Tibial nerve (tissue), 4 donors: Measurements from ENCODE around the gene TEKT5. TPM values are rescaled to one million over a fixed set of nuclear protein-coding genes. Genes with fewer than 3 reads are reported as not detected.
"Not testable (repeated sequence)": the region's sequence is repeated elsewhere in the genome, so short reads cannot be mapped to it uniquely, and the experiment has no call there.

ENCODE experiments used
- DNase-seq, 2 donors: peaks; one replicate each; pipeline ENCODE4 v3.0.0-alpha.2; 2019; ENCODE audit warnings: low spot score in 2 of 2
- H3K27ac ChIP-seq, 4 donors: fragments of 200-600 bp; sonication (generic) in 3 of 4; one replicate each; pipeline ENCODE4 v1.5.1; 2017 to 2019; ENCODE audit warnings: mild to moderate bottlenecking in 1 of 4
- H3K27me3 ChIP-seq, 2 donors: fragments of 200-600 bp; sonication (generic) in 1 of 2; one replicate each; pipeline versions ENCODE4 v1.5.1 to v1.6.0; 2017 to 2019
- H3K36me3 ChIP-seq, 3 donors: fragments of 200-600 bp; sonication (generic); one replicate each; pipeline ENCODE4 v1.5.1; 2018 to 2019
- H3K4me1 ChIP-seq, 4 donors: fragments of 200-600 bp; sonication (generic) in 3 of 4; one replicate each; pipeline ENCODE4 v1.5.1; 2017 to 2019
- H3K4me3 ChIP-seq, 4 donors: fragments of 200-600 bp; sonication (generic) in 3 of 4; one replicate each; pipeline ENCODE4 v1.5.1; 2017 to 2019; ENCODE audit warnings: mild to moderate bottlenecking in 1 of 4, moderate library complexity in 1 of 4
- H3K9me3 ChIP-seq, 4 donors: fragments of 200-600 bp; sonication (generic) in 3 of 4; one replicate each; pipeline ENCODE4 v1.5.1; 2017 to 2019
- CTCF ChIP-seq, 5 experiments: fragments of 200-600 bp in 3 of 5; fragments of 450-650 bp in 2 of 5; sonication (generic) in 3 of 5; IDR thresholded peaks; one replicate each; pipeline ENCODE4 v1.5.1; 2016 to 2019; ENCODE audit warnings: antibody characterized with exemption in 5 of 5, mild to moderate bottlenecking in 3 of 5, moderate library complexity in 2 of 5
- EP300 ChIP-seq, 2 donors: sonication (generic); formaldehyde crosslinking; IDR thresholded peaks; one replicate each; pipeline ENCODE4 v1.6.1; 2017; ENCODE audit warnings: antibody characterized with exemption in 2 of 2, mild to moderate bottlenecking in 1 of 2
- POLR2A ChIP-seq, 2 donors: fragments of 450-650 bp; IDR thresholded peaks; one replicate each; pipeline ENCODE4 v1.6.1; 2017; ENCODE audit warnings: antibody characterized with exemption in 2 of 2, mild to moderate bottlenecking in 2 of 2, moderate library complexity in 2 of 2
- WGBS, 2 donors: methylation state at CpG; one replicate each; pipeline ENCODE4 v1.1.5; 2018; 5-methylcytosine and 5-hydroxymethylcytosine counted together
- total RNA-seq, 4 donors: library from RNA; depleted of rRNA; stranded (reverse); fragments of >200 nt; gene quantifications; one replicate each; pipeline ENCODE4 v1.1.0, GENCODE V29; 2016

Gene TEKT5
- total RNA-seq, 4 donors from 2014 or later, result not detected

GRCh38 chr16:10655415-10655977, 39.2 kb downstream of the TEKT5 start:
- DNase-seq, result no peak
- no peak overlapping the region for H3K4me3 ChIP-seq
- no peaks in the 10 kb centered on the region for H3K27me3 ChIP-seq
- H3K36me3 ChIP-seq, result no peaks in the 10 kb centered on the region
- peaks cover 0 to 6% (median 0%) of the 10 kb centered on the region in 4 donors for H3K4me1 ChIP-seq
- no peaks in the 10 kb centered on the region for H3K9me3 ChIP-seq
- no peak overlapping the region for H3K27ac ChIP-seq
- no peak for TF ChIP-seq CTCF (IDR thresholded peaks at IDR 0.05)
- TF ChIP-seq EP300 (IDR thresholded peaks at IDR 0.05), result no peak
- no peak for TF ChIP-seq POLR2A (IDR thresholded peaks at IDR 0.05)

GRCh38 chr16:10654592-10655414, 39.9 kb downstream of the TEKT5 start:
- DNase-seq, result no peak
- Histone ChIP-seq H3K4me3 (no peak overlapping the region), H3K27me3 (no peaks in the 10 kb centered on the region), H3K9me3 (no peaks in the 10 kb centered on the region), H3K36me3 (no peaks in the 10 kb centered on the region), H3K27ac (no peak overlapping the region), H3K4me1 (peaks cover 0 to 6% (median 0%) of the 10 kb centered on the region in 4 donors)
- TF ChIP-seq POLR2A (IDR thresholded peaks at IDR 0.05) (no peak), EP300 (IDR thresholded peaks at IDR 0.05) (no peak), CTCF (IDR thresholded peaks at IDR 0.05) (no peak)
- 45 to 48% methylated on average over 7 to 8 of the region's 8 CpGs for WGBS, 2 donors

DNA sequence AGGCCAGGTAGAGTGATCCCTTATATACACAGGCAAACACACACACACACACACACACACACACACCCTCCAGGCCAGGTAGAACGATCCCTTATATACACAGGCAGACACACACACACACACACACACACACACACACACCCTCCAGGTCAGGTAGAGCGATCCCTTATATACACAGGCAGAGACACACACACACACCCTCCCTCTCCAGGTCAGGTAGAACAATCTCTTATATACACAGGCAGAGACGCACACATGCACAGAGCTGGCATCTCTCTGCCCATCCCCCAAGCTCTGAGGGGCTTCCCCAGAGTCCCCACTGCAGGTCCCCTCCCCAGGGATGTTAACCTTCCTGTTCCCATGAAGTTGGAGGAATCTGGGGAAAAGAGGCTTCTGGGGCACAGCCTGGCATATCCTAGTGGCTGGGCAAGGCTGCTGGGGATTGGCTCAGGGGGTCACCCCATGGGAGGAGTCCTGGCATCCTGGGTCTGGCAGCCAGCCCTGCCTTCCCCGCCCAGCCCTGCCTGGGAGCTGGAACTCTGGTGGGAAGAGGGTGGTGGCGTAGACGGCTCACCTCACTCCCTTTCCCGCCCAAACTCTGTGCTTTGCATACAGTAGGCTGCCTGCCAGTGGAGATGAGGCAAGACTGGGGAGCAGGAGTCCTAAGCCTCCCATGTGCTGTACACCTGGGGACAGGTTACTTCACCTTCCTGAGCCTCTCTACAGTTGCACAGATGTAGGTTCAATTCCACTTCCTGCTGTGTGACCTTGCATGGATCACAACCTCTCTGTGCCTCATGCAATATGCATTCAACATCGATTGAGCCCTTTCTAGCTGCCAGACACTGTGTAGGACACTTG, 41.8 kb downstream of the TEKT5 start:
- no peaks in the 10 kb centered on the region for H3K27me3 ChIP-seq
- H3K36me3 ChIP-seq, result no peaks in the 10 kb centered on the region
- peaks cover 0 to 6% (median 0%) of the 10 kb centered on the region in 4 donors for H3K4me1 ChIP-seq
- 42 to 70% methylated on average over 6 to 8 of the region's 8 CpGs for WGBS, 2 donors
- TF ChIP-seq EP300 (IDR thresholded peaks at IDR 0.05), result no peak
- TF ChIP-seq CTCF (IDR thresholded peaks at IDR 0.05), result no peak
- TF ChIP-seq POLR2A (IDR thresholded peaks at IDR 0.05), result no peak
- DNase-seq, result no peak
- H3K4me3 ChIP-seq, result no peak overlapping the region
- H3K9me3 ChIP-seq, result no peaks in the 10 kb centered on the region
- no peak overlapping the region for H3K27ac ChIP-seq

- 97 to 100% methylated on average over 1 of the region's 1 CpG for WGBS, 2 donors
These were observed 45.6 kb downstream of the TEKT5 start for GRCh38 chr16:10649098-10649497.

GRCh38 chr16:10647721-10648296, 46.9 kb downstream of the TEKT5 start:
- H3K27ac ChIP-seq, result peak overlapping the region in 1 of 4 donors; percentile 50
- WGBS, 2 donors, result 68 to 69% methylated on average over 4 of the region's 4 CpGs
- no peaks in the 10 kb centered on the region for H3K9me3 ChIP-seq
- TF ChIP-seq EP300 (IDR thresholded peaks at IDR 0.05) (no peak), CTCF (IDR thresholded peaks at IDR 0.05) (no peak), POLR2A (IDR thresholded peaks at IDR 0.05) (no peak)
- H3K36me3 ChIP-seq, result no peaks in the 10 kb centered on the region
- no peak overlapping the region for H3K4me3 ChIP-seq
- H3K27me3 ChIP-seq, result no peaks in the 10 kb centered on the region
- DNase-seq, result no peak
- peaks cover 0 to under 1% (median 0%) of the 10 kb centered on the region in 4 donors for H3K4me1 ChIP-seq

More at GRCh38 chr16:10649098-10649497, 45.6 kb downstream of the TEKT5 start:
- H3K27ac ChIP-seq, H3K9me3 ChIP-seq, DNase-seq, H3K36me3 ChIP-seq, H3K4me1 ChIP-seq, H3K4me3 ChIP-seq, H3K27me3 ChIP-seq: not testable (repeated sequence)
